Neuronal stem cell (in vitro differentiated cells): ENCODE data around the gene RGP1.

Source experiments
- DNase-seq: peaks from one replicate; pipeline ENCODE4 v3.0.0-alpha.2; 2013; ENCODE audit warnings: low spot score
- H2AFZ ChIP-seq: one replicate; pipeline ENCODE4 v1.6.1; 2013; ENCODE audit warnings: mild to moderate bottlenecking, low read length, inconsistent platforms
- H2AK5ac ChIP-seq: 2 replicates; pipeline ENCODE4 v1.6.1; 2013; ENCODE audit warnings: low read depth, mild to moderate bottlenecking, inconsistent platforms, low read length, moderate library complexity, mixed read lengths
- H2BK120ac ChIP-seq: 2 replicates; pipeline ENCODE4 v1.6.1; 2013; ENCODE audit warnings: low read depth, mild to moderate bottlenecking, inconsistent platforms, low read length, moderate library complexity, mixed read lengths
- H2BK12ac ChIP-seq: one replicate; pipeline ENCODE4 v1.6.1; 2013; ENCODE audit warnings: low read length, inconsistent platforms
- H2BK15ac ChIP-seq: 2 replicates; pipeline ENCODE4 v1.6.1; 2013; ENCODE audit warnings: mild to moderate bottlenecking, low read length, inconsistent platforms, mixed read lengths
- H2BK5ac ChIP-seq: one replicate; pipeline ENCODE4 v1.6.1; 2013; ENCODE audit warnings: inconsistent platforms, mild to moderate bottlenecking, low read length, moderate library complexity
- H3K14ac ChIP-seq: one replicate; pipeline ENCODE4 v1.6.1; 2013; ENCODE audit warnings: low read length, inconsistent platforms
- H3K18ac ChIP-seq: 2 replicates; pipeline ENCODE4 v1.6.1; 2013; ENCODE audit warnings: low read length, inconsistent platforms
- H3K23ac ChIP-seq: 2 replicates; pipeline ENCODE4 v1.6.1; 2013; ENCODE audit warnings: low read depth, mild to moderate bottlenecking, mixed read lengths, low read length, inconsistent platforms; ENCODE audit not compliant: poor library complexity
- H3K27ac ChIP-seq: replicated peaks from 3 replicates; pipeline ENCODE4 v1.5.1; 2013; ENCODE audit warnings: low read length, inconsistent platforms
- H3K27me3 ChIP-seq, 3 experiments: 2 replicates each; pipeline ENCODE4 v1.6.1; 2013; ENCODE audit warnings: low read length in 3 of 3, mild to moderate bottlenecking in 2 of 3, inconsistent platforms in 1 of 3, low read depth in 1 of 3, mixed read lengths in 1 of 3, moderate library complexity in 1 of 3; ENCODE audit not compliant: control insufficient read depth in 3 of 3, insufficient read depth in 3 of 3
- H3K36me3 ChIP-seq, 2 donors: replicated peaks in 1 of 2; 2 replicates each; pipeline ENCODE4 v1.6.1; 2013; ENCODE audit warnings: low read length in 2 of 2; ENCODE audit not compliant: control insufficient read depth in 2 of 2, insufficient read depth in 2 of 2
- H3K4ac ChIP-seq: 2 replicates; pipeline ENCODE4 v1.6.1; 2013; ENCODE audit warnings: inconsistent platforms, mild to moderate bottlenecking, low read length, moderate library complexity
- H3K4me1 ChIP-seq, 2 donors: 1 replicate in 1 of 2; 2 replicates in 1 of 2; pipeline ENCODE4 v1.6.1; 2013; ENCODE audit warnings: low read length in 2 of 2, low read depth in 1 of 2; ENCODE audit not compliant: control insufficient read depth in 2 of 2, insufficient read depth in 1 of 2
- H3K4me2 ChIP-seq: one replicate; pipeline ENCODE4 v1.6.1; 2013; ENCODE audit warnings: mild to moderate bottlenecking, low read length, inconsistent platforms; ENCODE audit not compliant: insufficient read depth, poor library complexity, severe bottlenecking
- H3K4me3 ChIP-seq, 2 donors: 2 replicates each; pipeline ENCODE4 v1.5.1; 2013; ENCODE audit warnings: low read length in 2 of 2, mild to moderate bottlenecking in 2 of 2, inconsistent platforms in 1 of 2, moderate library complexity in 1 of 2
- H3K79me1 ChIP-seq: one replicate; pipeline ENCODE4 v1.6.1; 2013; ENCODE audit warnings: low read depth, mild to moderate bottlenecking, inconsistent platforms, low read length, moderate library complexity
- H3K9ac ChIP-seq: one replicate; pipeline ENCODE4 v1.6.1; 2013; ENCODE audit warnings: mild to moderate bottlenecking, low read depth, low read length, inconsistent platforms; ENCODE audit not compliant: poor library complexity
- H3K9me3 ChIP-seq, 2 donors: replicated peaks in 1 of 2; 2 replicates each; pipeline versions ENCODE3 to v1.6.1; 2013; ENCODE audit warnings: low read length in 2 of 2, mild to moderate bottlenecking in 2 of 2, inconsistent platforms in 1 of 2, low read depth in 1 of 2, mixed read lengths in 1 of 2, moderate library complexity in 1 of 2; ENCODE audit not compliant: control insufficient read depth in 2 of 2, insufficient read depth in 1 of 2
- H4K8ac ChIP-seq: one replicate; pipeline ENCODE4 v1.6.1; 2013; ENCODE audit warnings: low read depth, mild to moderate bottlenecking, inconsistent platforms, low read length, moderate library complexity
- H4K91ac ChIP-seq: one replicate; pipeline ENCODE4 v1.6.1; 2013; ENCODE audit warnings: low read length, low read depth, mild to moderate bottlenecking, inconsistent platforms; ENCODE audit not compliant: poor library complexity
- WGBS, 2 donors: extraction: QIAGEN DNeasy Blood & Tissue Kit; methylation state at CpG; one replicate each; pipeline ENCODE4 v1.1.7; 2013; ENCODE audit warnings: missing lambda C conversion rate in 2 of 2, mixed read lengths in 1 of 2; ENCODE audit not compliant: insufficient read length in 2 of 2, insufficient replicate concordance in 1 of 2; ENCODE audit errors: extremely low coverage in 2 of 2; 5-methylcytosine and 5-hydroxymethylcytosine counted together

RGP1 gene

GRCh38 chr9:35734096-35734495 lies 15.0 kb upstream of the RGP1 start:
- H2AK5ac ChIP-seq: no peak overlapping the region
- H3K4ac ChIP-seq: no peak overlapping the region
- H3K14ac ChIP-seq: no peak overlapping the region
- no peak overlapping the region for H4K91ac ChIP-seq
- no peaks in the 10 kb centered on the region for H3K9me3 ChIP-seq
- no peak overlapping the region for H3K18ac ChIP-seq
- no peak overlapping the region for H2BK5ac ChIP-seq
- no peak overlapping the region for H2BK15ac ChIP-seq
- H3K4me3 ChIP-seq: no peak overlapping the region
- no peak overlapping the region for H2BK12ac ChIP-seq
- no peaks in the 10 kb centered on the region for H3K27me3 ChIP-seq
- H3K79me1 ChIP-seq: no peaks in the 10 kb centered on the region
- no peak overlapping the region for H3K23ac ChIP-seq
- peaks cover 43 to 63% of the 10 kb centered on the region in 2 donors for H3K36me3 ChIP-seq
- DNase-seq: no peak
- no CpG with 5 or more reads among the region's 3 CpGs for WGBS, 2 donors
- no peak overlapping the region for H3K9ac ChIP-seq
- no peak overlapping the region for H3K4me2 ChIP-seq
- no peak overlapping the region for H4K8ac ChIP-seq
- no peak overlapping the region for H2AFZ ChIP-seq
- no peak overlapping the region for H3K27ac ChIP-seq
- no peak overlapping the region for H2BK120ac ChIP-seq
- H3K4me1 ChIP-seq: peaks cover 28 to 31% of the 10 kb centered on the region in 2 donors

- WGBS, 2 donors: no CpG with 5 or more reads among the region's 5 CpGs
- Histone ChIP-seq H3K4me1 (peaks cover 9 to 10% of the 10 kb centered on the region in 2 donors), H2BK120ac (no peak overlapping the region), H3K4me2 (no peak overlapping the region), H3K9me3 (no peaks in the 10 kb centered on the region), H2AFZ (no peak overlapping the region), H4K8ac (no peak overlapping the region), H3K4ac (no peak overlapping the region), H2AK5ac (no peak overlapping the region), H3K27ac (peak overlapping the region; percentile 20), H3K79me1 (no peaks in the 10 kb centered on the region), H3K9ac (no peak overlapping the region), H3K4me3 (no peak overlapping the region), H2BK12ac (no peak overlapping the region), H3K36me3 (peaks cover 62 to 78% of the 10 kb centered on the region in 2 donors), H3K18ac (no peak overlapping the region), H2BK15ac (no peak overlapping the region), H3K27me3 (no peaks in the 10 kb centered on the region), H3K23ac (no peak overlapping the region), H3K14ac (no peak overlapping the region), H4K91ac (no peak overlapping the region), H2BK5ac (no peak overlapping the region)
- DNase-seq: peak; percentile 58
Measured at GRCh38 chr9:35736201-35736633, 12.9 kb upstream of the RGP1 start.

GRCh38 chr9:35737143-35737542 lies 11.9 kb upstream of the RGP1 start:
- no peak for DNase-seq
- Histone ChIP-seq H3K4me2 (no peak overlapping the region), H3K9ac (no peak overlapping the region), H3K36me3 (peaks cover 68 to 86% of the 10 kb centered on the region in 2 donors), H3K4me1 (peaks cover 8 to 9% of the 10 kb centered on the region in 2 donors), H4K8ac (no peak overlapping the region), H3K27ac (no peak overlapping the region), H3K4ac (no peak overlapping the region), H2BK12ac (no peak overlapping the region), H2BK120ac (no peak overlapping the region), H2AK5ac (no peak overlapping the region), H2BK5ac (no peak overlapping the region), H3K23ac (no peak overlapping the region), H4K91ac (no peak overlapping the region), H3K27me3 (no peaks in the 10 kb centered on the region), H3K14ac (no peak overlapping the region), H3K4me3 (no peak overlapping the region), H2AFZ (no peak overlapping the region), H3K79me1 (no peaks in the 10 kb centered on the region), H3K18ac (no peak overlapping the region), H2BK15ac (no peak overlapping the region), H3K9me3 (no peaks in the 10 kb centered on the region)
- no CpG with 5 or more reads among the region's 7 CpGs for WGBS, 2 donors

DNA sequence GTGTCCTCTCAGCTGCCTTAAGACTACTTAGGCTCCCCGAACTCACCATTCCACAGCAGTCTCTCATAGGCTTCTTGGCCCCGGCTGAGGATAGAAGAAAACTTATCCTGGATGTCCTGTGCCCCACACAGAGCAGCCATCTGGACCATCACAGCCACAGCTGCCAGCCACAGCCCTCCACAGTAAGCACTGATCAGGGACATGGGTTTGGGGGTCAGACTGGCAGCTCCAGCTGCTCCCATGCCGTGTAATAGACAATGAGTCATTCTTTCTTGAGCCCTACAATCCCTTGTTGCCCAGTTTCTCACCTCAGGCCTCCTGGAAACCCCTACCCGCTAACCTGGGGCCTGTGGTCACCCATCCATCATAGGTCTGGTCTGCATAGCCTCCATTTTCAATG lies 10.9 kb upstream of the RGP1 start:
- peaks cover 5 to 9% of the 10 kb centered on the region in 2 donors for H3K4me1 ChIP-seq
- H2AFZ ChIP-seq: no peak overlapping the region
- WGBS, 2 donors: no CpG with 5 or more reads among the region's 4 CpGs
- no peak overlapping the region for H3K14ac ChIP-seq
- H2BK5ac ChIP-seq: no peak overlapping the region
- H2BK12ac ChIP-seq: no peak overlapping the region
- no peak overlapping the region for H2BK120ac ChIP-seq
- H3K23ac ChIP-seq: no peak overlapping the region
- H4K91ac ChIP-seq: no peak overlapping the region
- no peak overlapping the region for H3K9ac ChIP-seq
- no peak overlapping the region for H3K4ac ChIP-seq
- DNase-seq: no peak
- H3K9me3 ChIP-seq: no peaks in the 10 kb centered on the region
- no peak overlapping the region for H3K27ac ChIP-seq
- H3K27me3 ChIP-seq: no peaks in the 10 kb centered on the region
- no peak overlapping the region for H2BK15ac ChIP-seq
- no peak overlapping the region for H3K18ac ChIP-seq
- H4K8ac ChIP-seq: no peak overlapping the region
- no peaks in the 10 kb centered on the region for H3K79me1 ChIP-seq
- peaks cover 72 to 97% of the 10 kb centered on the region in 2 donors for H3K36me3 ChIP-seq
- H3K4me3 ChIP-seq: no peak overlapping the region
- H2AK5ac ChIP-seq: no peak overlapping the region
- no peak overlapping the region for H3K4me2 ChIP-seq
